Tibial nerve (tissue), 4 donors: ENCODE results near the gene SORCS2. TPM values are rescaled to one million over a fixed set of nuclear protein-coding genes. Genes with fewer than 3 reads are reported as not detected.

Experiments
- DNase-seq, 2 donors: peaks; one replicate each; pipeline ENCODE4 v3.0.0-alpha.2; 2019; ENCODE audit warnings: low spot score in 2 of 2
- H3K27ac ChIP-seq, 4 donors: fragments of 200-600 bp; sonication (generic) in 3 of 4; one replicate each; pipeline ENCODE4 v1.5.1; 2017 to 2019; ENCODE audit warnings: mild to moderate bottlenecking in 1 of 4
- H3K27me3 ChIP-seq, 2 donors: fragments of 200-600 bp; sonication (generic) in 1 of 2; one replicate each; pipeline versions ENCODE4 v1.5.1 to v1.6.0; 2017 to 2019
- H3K36me3 ChIP-seq, 3 donors: fragments of 200-600 bp; sonication (generic); one replicate each; pipeline ENCODE4 v1.5.1; 2018 to 2019
- H3K4me1 ChIP-seq, 4 donors: fragments of 200-600 bp; sonication (generic) in 3 of 4; one replicate each; pipeline ENCODE4 v1.5.1; 2017 to 2019
- H3K4me3 ChIP-seq, 4 donors: fragments of 200-600 bp; sonication (generic) in 3 of 4; one replicate each; pipeline ENCODE4 v1.5.1; 2017 to 2019; ENCODE audit warnings: mild to moderate bottlenecking in 1 of 4, moderate library complexity in 1 of 4
- H3K9me3 ChIP-seq, 4 donors: fragments of 200-600 bp; sonication (generic) in 3 of 4; one replicate each; pipeline ENCODE4 v1.5.1; 2017 to 2019
- EP300 ChIP-seq, 2 donors: sonication (generic); formaldehyde crosslinking; IDR thresholded peaks; one replicate each; pipeline ENCODE4 v1.6.1; 2017; ENCODE audit warnings: antibody characterized with exemption in 2 of 2, mild to moderate bottlenecking in 1 of 2
- POLR2A ChIP-seq, 2 donors: fragments of 450-650 bp; IDR thresholded peaks; one replicate each; pipeline ENCODE4 v1.6.1; 2017; ENCODE audit warnings: antibody characterized with exemption in 2 of 2, mild to moderate bottlenecking in 2 of 2, moderate library complexity in 2 of 2
- WGBS, 2 donors: methylation state at CpG; one replicate each; pipeline ENCODE4 v1.1.5; 2018; 5-methylcytosine and 5-hydroxymethylcytosine counted together
- total RNA-seq, 4 donors: library from RNA; depleted of rRNA; stranded (reverse); fragments of >200 nt; gene quantifications; one replicate each; pipeline ENCODE4 v1.1.0, GENCODE V29; 2016
- TF ChIP-seq, protein P1 (sequence below), 5 experiments: fragments of 200-600 bp in 3 of 5; fragments of 450-650 bp in 2 of 5; sonication (generic) in 3 of 5; IDR thresholded peaks; one replicate each; pipeline ENCODE4 v1.5.1; 2016 to 2019; ENCODE audit warnings: antibody characterized with exemption in 5 of 5, mild to moderate bottlenecking in 3 of 5, moderate library complexity in 2 of 5

The SORCS2 gene
- total RNA-seq, 4 donors from 2014 or later = 15.6 to 48.9 (median 38.3) TPM

DNA sequence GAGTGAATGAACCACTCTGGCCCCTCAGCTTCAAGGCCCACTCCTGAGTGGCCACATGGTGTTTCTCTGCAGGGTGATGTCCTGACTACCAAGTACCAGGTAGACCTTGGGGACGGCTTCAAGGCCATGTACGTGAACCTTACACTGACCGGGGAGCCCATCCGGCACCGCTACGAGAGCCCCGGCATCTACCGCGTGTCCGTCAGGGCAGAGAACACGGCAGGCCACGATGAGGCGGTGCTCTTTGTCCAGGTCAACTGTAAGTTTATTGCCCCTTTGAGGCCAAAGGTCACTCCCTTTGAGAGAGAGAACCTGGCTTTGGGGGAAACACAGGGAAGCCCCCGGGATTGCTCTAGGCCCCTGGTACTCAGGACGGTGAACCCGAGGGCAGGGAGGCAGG is 531.3 kb downstream of the SORCS2 start:
- Histone ChIP-seq H3K27ac (no peak overlapping the region), H3K9me3 (no peaks in the 10 kb centered on the region), H3K4me1 (peaks cover 0 to 6% (median 0%) of the 10 kb centered on the region in 4 donors), H3K27me3 (no peaks in the 10 kb centered on the region), H3K4me3 (no peak overlapping the region), H3K36me3 (peaks cover 0 to 37% (median 0%) of the 10 kb centered on the region in 3 donors)
- no peak for TF ChIP-seq POLR2A (IDR thresholded peaks at IDR 0.05)
- WGBS, 2 donors = 96 to 99% methylated on average over 16 of the region's 16 CpGs
- DNase-seq = no peak

DNA sequence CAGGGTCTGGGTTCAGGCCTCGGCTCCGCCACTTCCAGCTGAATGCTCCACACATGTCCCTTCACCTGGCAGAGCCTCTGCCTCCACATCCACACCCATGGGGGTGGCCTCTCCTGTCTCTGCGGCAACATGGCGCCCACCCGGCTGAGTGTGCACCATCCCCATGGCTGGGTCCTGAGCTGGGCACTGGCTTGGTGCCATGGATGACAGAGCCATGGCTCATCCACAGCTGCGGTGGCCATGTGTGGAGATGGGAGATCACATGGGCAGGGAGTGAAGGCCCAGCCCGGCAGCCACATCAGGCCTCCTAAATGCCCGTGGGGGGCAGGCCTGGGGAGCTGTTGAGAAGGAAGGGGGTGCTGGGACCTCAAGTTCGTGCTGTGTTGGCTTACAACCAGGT is 533.6 kb downstream of the SORCS2 start:
- DNase-seq = no peak
- Histone ChIP-seq H3K36me3 (peaks cover 0 to 55% (median 0%) of the 10 kb centered on the region in 3 donors), H3K4me3 (no peak overlapping the region), H3K4me1 (no peaks in the 10 kb centered on the region), H3K27ac (no peak overlapping the region), H3K27me3 (no peaks in the 10 kb centered on the region), H3K9me3 (no peaks in the 10 kb centered on the region)
- TF ChIP-seq, protein P1, sequence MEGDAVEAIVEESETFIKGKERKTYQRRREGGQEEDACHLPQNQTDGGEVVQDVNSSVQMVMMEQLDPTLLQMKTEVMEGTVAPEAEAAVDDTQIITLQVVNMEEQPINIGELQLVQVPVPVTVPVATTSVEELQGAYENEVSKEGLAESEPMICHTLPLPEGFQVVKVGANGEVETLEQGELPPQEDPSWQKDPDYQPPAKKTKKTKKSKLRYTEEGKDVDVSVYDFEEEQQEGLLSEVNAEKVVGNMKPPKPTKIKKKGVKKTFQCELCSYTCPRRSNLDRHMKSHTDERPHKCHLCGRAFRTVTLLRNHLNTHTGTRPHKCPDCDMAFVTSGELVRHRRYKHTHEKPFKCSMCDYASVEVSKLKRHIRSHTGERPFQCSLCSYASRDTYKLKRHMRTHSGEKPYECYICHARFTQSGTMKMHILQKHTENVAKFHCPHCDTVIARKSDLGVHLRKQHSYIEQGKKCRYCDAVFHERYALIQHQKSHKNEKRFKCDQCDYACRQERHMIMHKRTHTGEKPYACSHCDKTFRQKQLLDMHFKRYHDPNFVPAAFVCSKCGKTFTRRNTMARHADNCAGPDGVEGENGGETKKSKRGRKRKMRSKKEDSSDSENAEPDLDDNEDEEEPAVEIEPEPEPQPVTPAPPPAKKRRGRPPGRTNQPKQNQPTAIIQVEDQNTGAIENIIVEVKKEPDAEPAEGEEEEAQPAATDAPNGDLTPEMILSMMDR (IDR thresholded peaks at IDR 0.05) = no peak
- TF ChIP-seq POLR2A (IDR thresholded peaks at IDR 0.05) (no peak), EP300 (IDR thresholded peaks at IDR 0.05) (no peak)
- WGBS, 2 donors = 67 to 92% methylated on average over 4 to 9 of the region's 9 CpGs

DNA sequence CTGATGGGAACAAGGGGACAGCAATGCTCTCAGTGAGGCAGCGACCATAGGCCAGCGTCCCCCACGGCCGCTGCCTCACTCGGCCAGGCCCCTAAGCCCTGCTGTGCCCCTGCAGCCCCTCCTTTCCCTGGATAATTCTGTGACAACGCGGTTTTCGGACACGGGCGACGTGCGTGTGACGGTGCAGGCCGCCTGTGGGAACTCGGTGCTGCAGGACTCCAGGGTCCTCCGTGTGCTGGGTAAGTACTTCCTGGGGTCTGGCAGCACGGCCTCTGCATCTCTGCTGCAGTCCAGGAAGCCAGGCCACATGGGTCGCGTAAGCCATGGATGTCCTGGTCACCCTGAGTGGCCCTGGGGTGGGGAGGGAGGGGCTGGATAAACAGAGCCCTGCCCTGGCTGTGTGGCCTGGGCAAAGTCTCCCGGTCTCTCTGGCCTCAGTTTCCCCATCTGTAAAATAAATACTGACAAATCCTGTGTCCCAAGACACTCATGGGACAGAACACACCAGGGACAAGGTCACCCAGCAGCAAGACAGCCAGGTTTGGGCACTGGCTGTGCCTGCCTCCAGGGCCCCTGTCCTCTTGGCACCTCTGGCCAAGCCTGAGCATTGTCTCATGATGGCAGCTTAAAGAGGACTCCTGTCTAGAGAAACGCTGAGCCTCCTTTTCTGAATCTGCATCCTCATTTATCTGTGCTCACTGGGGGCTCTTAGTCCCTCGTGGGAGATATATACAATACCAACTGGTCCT is 534.5 kb downstream of the SORCS2 start:
- TF ChIP-seq EP300 (IDR thresholded peaks at IDR 0.05) (no peak), POLR2A (IDR thresholded peaks at IDR 0.05) (no peak)
- TF ChIP-seq, protein P1 (IDR thresholded peaks at IDR 0.05) = no peak
- H3K27me3 ChIP-seq = no peaks in the 10 kb centered on the region
- H3K4me3 ChIP-seq = no peak overlapping the region
- no peak for DNase-seq
- H3K36me3 ChIP-seq = peaks cover 0 to 54% (median 0%) of the 10 kb centered on the region in 3 donors
- H3K9me3 ChIP-seq = no peaks in the 10 kb centered on the region
- 78 to 88% methylated on average over 18 to 22 of the region's 22 CpGs for WGBS, 2 donors
- H3K27ac ChIP-seq = no peak overlapping the region
- H3K4me1 ChIP-seq = no peaks in the 10 kb centered on the region

DNA sequence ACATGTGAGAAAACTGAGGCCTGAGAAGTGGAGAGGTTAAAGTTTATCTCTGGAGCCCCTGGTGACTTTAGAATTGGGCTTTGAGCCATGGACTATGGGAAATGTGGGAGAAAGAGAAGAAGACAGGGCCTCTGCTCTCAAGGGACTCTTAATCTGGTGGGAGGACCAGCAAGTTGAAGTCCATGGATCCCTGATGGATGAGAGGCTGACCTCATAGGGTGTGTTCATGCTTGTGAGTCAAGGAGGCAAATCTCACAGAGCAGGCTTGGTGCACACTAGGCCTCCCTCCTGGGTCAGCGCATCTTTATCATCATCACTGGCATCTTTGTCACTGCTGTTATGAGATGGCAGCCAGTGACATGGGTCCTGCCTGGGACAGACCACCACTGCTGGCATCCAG is 535.4 kb downstream of the SORCS2 start:
- Histone ChIP-seq H3K27ac (no peak overlapping the region), H3K9me3 (no peaks in the 10 kb centered on the region), H3K36me3 (peaks cover 0 to 61% (median 0%) of the 10 kb centered on the region in 3 donors), H3K27me3 (no peaks in the 10 kb centered on the region), H3K4me3 (no peak overlapping the region), H3K4me1 (no peaks in the 10 kb centered on the region)
- WGBS, 2 donors = 71% methylated on average over 1 of the region's 1 CpG; no CpG with 5 or more reads in 1 of the 2 donors
- DNase-seq = no peak
- TF ChIP-seq, protein P1 (IDR thresholded peaks at IDR 0.05) = no peak
- no peak for TF ChIP-seq POLR2A (IDR thresholded peaks at IDR 0.05)
- TF ChIP-seq EP300 (IDR thresholded peaks at IDR 0.05) = no peak

DNA sequence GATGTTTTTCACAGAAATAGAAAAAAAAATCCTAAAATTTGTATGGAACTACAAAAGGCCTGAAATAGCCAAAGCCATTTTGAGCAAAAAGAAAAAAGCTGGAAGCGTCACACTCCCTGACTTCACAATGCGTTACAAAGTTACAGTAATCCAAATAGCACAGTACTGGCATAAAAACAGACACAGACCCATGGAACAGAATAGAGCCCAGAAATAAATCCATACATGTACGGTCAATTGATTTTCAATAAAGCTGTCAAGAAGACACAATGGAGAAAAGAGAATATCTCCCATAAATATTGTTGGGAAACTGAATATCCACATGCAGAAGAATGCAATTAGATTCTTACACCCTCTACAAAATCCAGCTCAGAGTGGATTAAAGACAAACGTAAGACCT is 539.1 kb downstream of the SORCS2 start:
- Histone ChIP-seq H3K27ac (no peak overlapping the region), H3K36me3 (peaks cover 0 to 80% (median 0%) of the 10 kb centered on the region in 3 donors), H3K9me3 (no peaks in the 10 kb centered on the region), H3K27me3 (no peaks in the 10 kb centered on the region), H3K4me1 (no peaks in the 10 kb centered on the region), H3K4me3 (no peak overlapping the region)
- DNase-seq = no peak
- WGBS, 2 donors = 77 to 86% methylated on average over 4 of the region's 4 CpGs
- TF ChIP-seq, protein P1 (IDR thresholded peaks at IDR 0.05) = no peak
- TF ChIP-seq EP300 (IDR thresholded peaks at IDR 0.05) (no peak), POLR2A (IDR thresholded peaks at IDR 0.05) (no peak)
